Astrocyte (in vitro differentiated cells and primary cell): Measurements from ENCODE around the gene CCL19.

Experiments
- CTCF ChIP-seq: IDR thresholded peaks from 2 replicates; pipeline ENCODE4 v1.5.1; 2011; ENCODE audit warnings: low read depth, mild to moderate bottlenecking, inconsistent platforms, low read length, moderate library complexity; ENCODE audit not compliant: insufficient read depth
- EZH2 ChIP-seq: IDR thresholded peaks from 2 replicates; pipeline ENCODE4 v1.6.1; 2012; ENCODE audit warnings: mild to moderate bottlenecking, low read length, inconsistent platforms; ENCODE audit not compliant: insufficient read depth

DNA sequence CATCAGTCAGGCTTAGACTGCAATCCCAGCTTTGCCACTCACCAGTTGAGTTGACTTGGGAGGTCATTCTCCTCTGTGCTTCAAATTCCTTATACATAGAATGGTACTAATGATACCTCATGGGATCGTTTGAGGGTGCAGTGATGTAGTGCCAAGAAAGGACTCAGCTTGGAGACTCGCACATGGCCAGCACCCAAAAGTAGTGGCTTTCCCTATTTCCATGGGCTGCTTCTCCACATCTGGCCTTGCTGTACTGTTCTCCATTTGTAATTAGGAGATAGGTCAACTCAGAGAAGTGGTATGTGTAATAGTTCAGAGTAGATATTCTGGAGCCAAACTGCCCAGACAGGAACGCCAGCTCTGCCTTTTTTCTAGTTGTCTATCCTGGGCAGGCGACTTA lies 5.5 kb downstream of the CCL19 start:
- TF ChIP-seq CTCF (no peak), EZH2 (no peak)
